AG04450 (cell line): ENCODE measurements around the gene LTBP1. TPM values are rescaled to one million over a fixed set of nuclear protein-coding genes. Genes with fewer than 3 reads are reported as not detected.

Experiments
- CTCF ChIA-PET: fragments of 300-600, 350-600 bp; formaldehyde crosslinking; extraction: SDS; loops from one replicate; lab custom pipeline; 2022; ENCODE audit warnings: antibody characterized with exemption, inconsistent platforms; lab: Charles Lee
- POLR2A ChIA-PET: fragments of 350-600 bp; formaldehyde crosslinking; extraction: SDS; loops from one replicate; lab custom pipeline; 2021; ENCODE audit warnings: antibody characterized with exemption, inconsistent platforms; lab: Yijun Ruan, JAX
- DNase-seq: peaks from one replicate; pipeline ENCODE4 v3.0.0-alpha.2; 2011; ENCODE audit warnings: low read depth, low spot score
- H3K27ac ChIP-seq: one replicate; pipeline ENCODE4 v1.5.1; 2012; ENCODE audit warnings: low read depth, low read length, control low read depth
- H3K27me3 ChIP-seq: one replicate; pipeline ENCODE4 v1.6.0; 2012; ENCODE audit warnings: low read length; ENCODE audit not compliant: control insufficient read depth, insufficient read depth
- H3K4me3 ChIP-seq: 2 replicates; pipeline ENCODE4 v1.5.1; 2011; ENCODE audit warnings: mild to moderate bottlenecking, low read depth, low read length, control low read depth
- H3K9me3 ChIP-seq: 2 replicates; pipeline ENCODE4 v1.5.1; 2012; ENCODE audit warnings: low read length; ENCODE audit not compliant: control insufficient read depth, insufficient read depth
- CTCF ChIP-seq: IDR thresholded peaks from 2 replicates; pipeline ENCODE4 v1.5.1; 2011; ENCODE audit warnings: low read depth, low read length, control low read depth, inconsistent platforms
- polyA plus RNA-seq: library from polyadenylated mRNA; depleted of rRNA; stranded (reverse); fragments of >200 nt; gene quantifications from 2 replicates; pipeline ENCODE4 v1.2.3, GENCODE V29; 2011

LTBP1 gene
- polyA plus RNA-seq, 1 experiment: 517 TPM

- H3K9me3 ChIP-seq: no peaks in the 10 kb centered on the region; the same call in 1 of the 2 replicates
- POLR2A ChIA-PET: interaction anchor here (0.7 kb wide), 1 partner anchor 52 kb away, joined by 6 read pairs; no protein-coding TSS in a partner anchor
- no peaks in the 10 kb centered on the region for H3K27me3 ChIP-seq
- H3K4me3 ChIP-seq: no peak overlapping the region
- CTCF ChIA-PET: interaction anchor here (1.5 to 2.7 kb wide), 2 partner anchors 12 to 191 kb away, joined by 6 to 19 read pairs; no protein-coding TSS in a partner anchor
- DNase-seq: peak; percentile 43
- TF ChIP-seq CTCF: no peak
- peak overlapping the region; percentile 33 for H3K27ac ChIP-seq
Observed at GRCh38 chr2:33391529-33392255, 444.9 kb downstream of the LTBP1 start.

DNA sequence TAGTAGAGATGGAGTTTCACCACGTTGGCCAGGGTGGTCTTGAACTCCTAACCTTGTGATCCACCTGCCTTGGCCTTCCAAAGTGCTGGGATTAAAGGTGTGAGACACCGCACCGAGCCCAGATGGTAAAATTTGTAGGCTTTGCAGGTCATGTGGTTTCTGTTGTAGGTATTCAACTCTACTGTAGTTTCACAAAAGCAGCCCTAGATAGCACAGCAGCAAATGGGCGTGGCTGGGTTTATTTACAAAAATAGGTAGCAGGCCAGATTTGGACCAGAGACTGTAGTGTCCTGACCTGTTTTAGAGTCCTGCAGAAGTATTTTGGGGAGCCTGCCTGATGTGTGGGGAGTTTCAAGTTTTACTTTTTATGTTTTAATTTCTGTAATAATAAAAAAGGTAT is 445.6 kb downstream of the LTBP1 start:
- Histone ChIP-seq H3K9me3 (no peaks in the 10 kb centered on the region; the same call in 1 of the 2 replicates), H3K27me3 (no peaks in the 10 kb centered on the region), H3K27ac (no peak overlapping the region), H3K4me3 (no peak overlapping the region)
- TF ChIP-seq CTCF: no peak
- ChIA-PET CTCF (no interaction called here), POLR2A (no interaction called here)
- DNase-seq: no peak

GRCh38 chr2:33395034-33395433 is 448.3 kb downstream of the LTBP1 start:
- TF ChIP-seq CTCF: no peak
- no peak overlapping the region for H3K27ac ChIP-seq
- CTCF ChIA-PET: interaction anchor here (1.0 to 2.0 kb wide), 13 partner anchors 10 to 624 kb away, joined by 3 to 17 read pairs (median 5); partner anchors contain the start of gene RASGRP3

DNA sequence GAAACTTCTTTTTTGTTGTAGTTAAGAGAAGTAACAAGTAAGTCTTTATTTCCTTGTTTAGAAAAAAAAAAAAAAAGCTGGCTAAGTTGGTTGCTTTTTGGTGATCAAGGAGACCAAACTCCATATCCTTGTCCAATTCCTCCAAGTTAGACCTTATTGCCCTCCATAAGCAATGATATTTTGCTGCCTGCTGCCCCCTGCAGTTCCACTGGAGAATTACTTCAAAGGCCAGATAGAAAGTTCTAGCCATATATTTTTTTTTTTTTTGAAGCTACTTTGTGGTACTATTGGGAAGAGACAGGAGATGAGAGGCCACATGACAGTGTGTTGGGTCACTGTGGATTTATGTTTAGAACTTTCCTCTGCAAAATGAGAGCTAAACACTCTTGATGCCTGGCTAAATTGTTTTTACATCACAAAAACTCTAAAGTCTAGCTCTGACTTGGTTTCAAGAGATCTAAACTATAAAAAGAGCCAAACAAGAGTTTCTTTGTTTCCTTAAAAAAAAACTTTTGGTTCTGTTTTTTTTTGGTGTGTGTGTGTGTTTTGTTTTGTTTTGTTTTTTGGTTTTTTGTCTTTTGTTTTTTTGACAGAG is 449.0 kb downstream of the LTBP1 start:
- DNase-seq: no peak
- CTCF ChIA-PET: interaction anchor here (0.6 to 2.0 kb wide), 51 partner anchors 8 to 896 kb away, joined by 3 to 17 read pairs (median 4); partner anchors contain the start of gene RASGRP3

More at GRCh38 chr2:33395034-33395433, 448.3 kb downstream of the LTBP1 start:
- H3K9me3 ChIP-seq: no peaks in the 10 kb centered on the region
- DNase-seq: no peak
- POLR2A ChIA-PET: no interaction called here
- H3K27me3 ChIP-seq: no peaks in the 10 kb centered on the region
- no peak overlapping the region for H3K4me3 ChIP-seq

More for the DNA sequence above, 449.0 kb downstream of the LTBP1 start:
- TF ChIP-seq CTCF: peak; percentile 76
- no peaks in the 10 kb centered on the region for H3K9me3 ChIP-seq
- no peak overlapping the region for H3K27ac ChIP-seq
- no peaks in the 10 kb centered on the region for H3K27me3 ChIP-seq
- POLR2A ChIA-PET: interaction anchor here (0.7 kb wide), 1 partner anchor 127 kb away, joined by 3 read pairs; no protein-coding TSS in a partner anchor
- H3K4me3 ChIP-seq: no peak overlapping the region
